ENCODE measurements around the gene PALD1. TPM values are rescaled to one million over a fixed set of nuclear protein-coding genes. Genes with fewer than 3 reads are reported as not detected.

PALD1 gene
- total RNA-seq, 8 experiments from 2014 or later: 1.4 to 15.9 (median 2.7) TPM

DNA sequence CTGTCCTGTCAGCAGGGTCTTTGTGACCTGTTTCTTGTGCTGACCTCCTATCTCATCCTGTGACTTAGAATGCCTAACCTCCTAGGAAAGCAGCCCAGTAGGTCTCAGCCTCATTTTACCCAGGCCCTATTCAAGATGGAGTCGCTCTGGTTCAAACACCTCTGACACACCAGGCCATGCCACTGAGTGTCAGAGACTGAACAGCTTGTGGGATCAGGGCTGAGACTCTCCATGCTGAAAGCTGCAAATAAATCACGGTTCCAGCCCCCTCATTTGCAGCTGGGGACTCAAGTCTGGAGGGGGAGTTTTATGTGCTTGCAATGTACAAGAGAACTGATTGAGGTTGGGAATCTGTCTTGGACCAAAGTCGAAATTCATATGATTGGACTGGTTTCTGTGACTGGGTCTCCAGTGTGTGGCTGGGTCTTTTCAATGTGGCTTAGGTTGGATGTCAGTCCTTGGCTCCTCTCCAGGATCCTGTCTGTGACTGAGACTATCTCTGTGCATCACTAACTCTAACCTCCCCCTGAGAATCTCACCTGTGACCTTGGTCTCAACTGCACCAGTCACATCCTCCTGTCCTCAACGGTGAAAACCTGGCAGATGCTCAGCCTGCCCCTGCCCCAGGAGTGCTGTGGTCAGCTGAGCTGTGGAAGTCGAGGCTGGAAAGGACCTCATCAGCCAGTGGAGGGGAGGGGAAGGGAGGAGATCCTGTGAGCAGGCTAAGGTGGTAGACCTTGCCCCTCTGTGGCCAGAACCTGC is 112.3 kb downstream of the PALD1 start:
- ATAC-seq (replicated peaks in 6 of 8): peak in 1 of 8 experiments; percentile 11
- Histone ChIP-seq H3K27ac (no peak overlapping the region), H3K4me3 (no peak overlapping the region), H3K4me1 (replicated peaks in 1 of 2) (peaks cover 0 to 5% of the 10 kb centered on the region in 2 donors)
- WGBS, 10 experiments: 46 to 100% (median 55%) methylated on average over 1 to 3 of the region's 5 CpGs; no CpG with 5 or more reads in 6 of the 10 experiments
- in situ Hi-C loops (cut with MboI; ENCODE audit: low pct_unique_long_range_greater_than_20kb in 2 of 9, low sequenced_read_pairs in 9 of 9, unreplicated experiment in 9 of 9): no loop called here

DNA sequence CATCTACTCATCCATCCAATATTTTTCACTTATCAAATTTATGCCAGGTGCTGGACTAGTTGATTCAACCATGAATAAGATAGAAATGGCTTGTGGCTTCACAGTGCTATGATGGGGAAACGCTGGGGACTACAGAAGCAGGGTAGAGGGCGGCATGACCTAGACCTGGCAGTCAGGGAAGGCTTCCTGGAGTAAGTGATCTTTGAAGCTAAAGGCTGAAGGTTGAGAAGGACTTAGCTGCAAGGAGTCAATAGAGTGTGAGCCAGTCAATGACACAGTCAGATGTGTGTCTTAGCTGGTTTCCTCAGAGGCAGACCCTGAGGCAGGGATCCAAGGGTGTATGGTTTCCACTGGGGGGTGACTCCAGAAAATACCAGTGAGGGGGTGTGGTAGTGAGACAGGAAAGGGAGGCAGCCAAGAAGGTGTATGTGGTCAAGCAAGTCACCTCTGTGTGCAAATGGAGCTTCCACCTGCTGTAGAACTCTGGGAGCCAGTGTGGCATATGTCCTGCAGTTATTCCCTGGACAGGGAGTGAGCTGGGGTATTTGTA is 113.7 kb downstream of the PALD1 start:
- no peak for ATAC-seq (replicated peaks in 6 of 8)
- H3K4me3 ChIP-seq: no peak overlapping the region
- in situ Hi-C loops (cut with MboI; ENCODE audit: low pct_unique_long_range_greater_than_20kb in 2 of 9, low sequenced_read_pairs in 9 of 9, unreplicated experiment in 9 of 9): no loop called here
- peaks cover 0 to 3% of the 10 kb centered on the region in 2 donors for H3K4me1 ChIP-seq (replicated peaks in 1 of 2)
- H3K27ac ChIP-seq: no peak overlapping the region
- 8 to 100% (median 60%) methylated on average over 1 to 2 of the region's 2 CpGs; no CpG with 5 or more reads in 5 of the 10 experiments for WGBS, 10 experiments

DNA sequence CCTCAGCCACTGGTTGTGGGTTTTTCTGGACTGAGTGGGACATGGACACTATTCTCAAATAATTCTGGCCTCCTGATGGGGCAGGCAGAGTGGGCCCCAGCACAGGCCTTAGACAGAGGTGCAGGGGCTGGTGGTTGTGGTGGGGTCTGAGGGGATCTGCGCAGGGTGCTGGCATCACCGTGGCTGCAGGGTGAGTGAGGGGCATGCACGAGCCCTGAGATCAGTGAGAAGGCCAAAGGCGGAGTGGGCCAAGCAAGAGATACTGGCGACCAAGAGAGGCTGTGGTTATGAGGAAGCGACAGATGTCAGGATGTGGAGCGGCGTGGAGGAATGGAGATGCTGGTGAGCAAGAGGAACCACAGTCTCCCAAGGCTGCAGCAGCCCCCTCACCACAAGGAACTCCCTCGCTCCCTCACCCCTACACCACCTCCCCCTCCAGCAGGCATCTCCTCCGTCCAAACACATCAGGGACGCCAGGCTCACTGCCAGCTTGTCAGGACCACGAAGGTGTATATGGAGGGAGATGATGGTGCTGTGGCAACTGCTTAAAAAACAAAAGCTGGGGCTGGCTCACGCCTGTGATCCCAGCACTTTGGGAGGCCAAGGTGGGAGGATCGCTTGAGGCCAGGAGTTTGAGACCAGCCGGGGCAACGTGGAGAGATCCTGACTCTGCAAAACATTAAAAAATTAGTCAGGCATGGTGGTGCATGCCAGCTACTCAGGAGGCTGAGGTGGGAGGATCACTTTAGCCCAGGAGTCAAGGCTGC is 114.4 kb downstream of the PALD1 start:
- Histone ChIP-seq H3K27ac (no peak overlapping the region), H3K4me1 (replicated peaks in 1 of 2) (peaks cover 0 to 6% of the 10 kb centered on the region in 2 donors), H3K4me3 (no peak overlapping the region)
- in situ Hi-C loops (cut with MboI; ENCODE audit: low pct_unique_long_range_greater_than_20kb in 2 of 9, low sequenced_read_pairs in 9 of 9, unreplicated experiment in 9 of 9): no loop called here
- 40 to 100% (median 80%) methylated on average over 1 to 5 of the region's 16 CpGs; no CpG with 5 or more reads in 5 of the 10 experiments for WGBS, 10 experiments
- no peak for ATAC-seq (replicated peaks in 6 of 8)

DNA sequence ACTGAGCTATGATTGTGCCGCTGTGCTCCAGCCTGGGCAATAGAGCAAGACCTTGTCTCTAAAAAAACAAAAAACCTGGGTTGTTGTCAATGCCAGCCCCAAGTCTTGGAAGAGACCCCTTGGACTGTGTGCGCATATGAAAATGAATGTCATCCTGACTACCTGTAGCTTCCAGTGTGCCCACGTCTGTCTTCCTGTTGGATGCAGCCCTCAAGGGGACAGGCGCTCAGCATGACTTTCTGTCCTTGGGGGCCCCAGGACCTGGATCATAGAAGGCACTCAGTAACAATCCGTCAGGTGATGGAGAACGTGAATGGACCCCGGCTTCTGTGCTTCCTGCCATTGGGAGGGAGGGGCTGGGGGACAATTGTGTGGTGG is 114.9 kb downstream of the PALD1 start:
- Histone ChIP-seq H3K4me1 (replicated peaks in 1 of 2) (peaks cover 0 to 6% of the 10 kb centered on the region in 2 donors), H3K27ac (no peak overlapping the region), H3K4me3 (no peak overlapping the region)
- WGBS, 10 experiments: 20 to 100% (median 76%) methylated on average over 1 to 3 of the region's 7 CpGs; no CpG with 5 or more reads in 6 of the 10 experiments
- no peak for ATAC-seq (replicated peaks in 6 of 8)
- in situ Hi-C loops (cut with MboI; ENCODE audit: low pct_unique_long_range_greater_than_20kb in 2 of 9, low sequenced_read_pairs in 9 of 9, unreplicated experiment in 9 of 9): no loop called here

DNA sequence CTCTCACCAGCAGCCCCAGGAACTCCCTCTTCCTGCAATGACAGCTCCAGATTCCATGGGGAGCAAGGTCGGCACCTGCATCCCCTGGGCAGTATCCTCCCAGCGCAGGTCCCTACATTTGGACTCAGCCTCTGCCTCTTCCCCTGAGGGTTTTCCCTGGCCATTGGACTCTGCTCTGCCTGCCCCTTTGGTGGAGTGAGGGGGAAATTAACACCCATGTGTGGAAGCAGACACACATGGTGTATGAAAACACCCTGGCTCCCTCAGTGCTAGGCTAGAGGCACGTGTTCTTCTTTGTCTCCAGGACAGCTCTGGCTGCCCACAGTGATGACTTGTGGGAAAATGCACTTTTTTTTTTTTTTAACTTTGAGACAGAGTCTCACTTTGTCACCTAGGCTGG is 115.6 kb downstream of the PALD1 start:
- in situ Hi-C loops (cut with MboI; ENCODE audit: low pct_unique_long_range_greater_than_20kb in 2 of 9, low sequenced_read_pairs in 9 of 9, unreplicated experiment in 9 of 9): no loop called here

DNA sequence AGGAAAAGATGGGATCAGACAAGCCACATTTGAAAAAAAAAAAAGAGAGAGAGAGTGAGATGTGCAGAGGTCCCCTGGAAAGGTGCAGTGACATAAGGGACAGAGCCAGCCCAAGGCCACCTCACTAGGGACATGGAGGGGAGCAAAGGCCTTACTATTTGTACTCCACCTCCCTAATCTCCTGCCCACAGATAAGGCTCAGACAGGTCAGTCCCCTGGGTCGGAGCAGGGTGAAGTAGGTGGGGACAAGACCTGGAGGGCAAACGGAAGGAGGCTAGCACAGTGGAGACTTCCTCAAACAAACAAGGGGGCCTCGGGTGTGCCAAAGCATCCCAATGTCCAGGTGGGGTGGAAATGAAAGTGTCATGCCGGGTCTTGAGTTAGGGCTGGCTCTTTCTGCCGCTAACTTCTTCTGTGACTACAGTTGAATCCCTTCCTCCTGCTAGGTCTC is 117.0 kb downstream of the PALD1 start:
- no peak overlapping the region for H3K27ac ChIP-seq
- H3K4me1 ChIP-seq (replicated peaks in 1 of 2): peaks cover 0 to 6% of the 10 kb centered on the region in 2 donors
- in situ Hi-C loops (cut with MboI; ENCODE audit: low pct_unique_long_range_greater_than_20kb in 2 of 9, low sequenced_read_pairs in 9 of 9, unreplicated experiment in 9 of 9): no loop called here
- H3K4me3 ChIP-seq: no peak overlapping the region
- no peak for ATAC-seq (replicated peaks in 6 of 8)
- WGBS, 10 experiments: 52 to 100% (median 79%) methylated on average over 1 to 4 of the region's 5 CpGs; no CpG with 5 or more reads in 3 of the 10 experiments

More for the DNA sequence above, 115.6 kb downstream of the PALD1 start:
- ATAC-seq (replicated peaks in 6 of 8): peak in 5 of 8 experiments; percentile 31 to 76 (median 64)
- no peak overlapping the region for H3K27ac ChIP-seq
- WGBS, 10 experiments: 43 to 75% methylated on average over 1 to 3 of the region's 3 CpGs; no CpG with 5 or more reads in 8 of the 10 experiments
- H3K4me3 ChIP-seq: no peak overlapping the region
- peaks cover 0 to 6% of the 10 kb centered on the region in 2 donors for H3K4me1 ChIP-seq (replicated peaks in 1 of 2)

DNA sequence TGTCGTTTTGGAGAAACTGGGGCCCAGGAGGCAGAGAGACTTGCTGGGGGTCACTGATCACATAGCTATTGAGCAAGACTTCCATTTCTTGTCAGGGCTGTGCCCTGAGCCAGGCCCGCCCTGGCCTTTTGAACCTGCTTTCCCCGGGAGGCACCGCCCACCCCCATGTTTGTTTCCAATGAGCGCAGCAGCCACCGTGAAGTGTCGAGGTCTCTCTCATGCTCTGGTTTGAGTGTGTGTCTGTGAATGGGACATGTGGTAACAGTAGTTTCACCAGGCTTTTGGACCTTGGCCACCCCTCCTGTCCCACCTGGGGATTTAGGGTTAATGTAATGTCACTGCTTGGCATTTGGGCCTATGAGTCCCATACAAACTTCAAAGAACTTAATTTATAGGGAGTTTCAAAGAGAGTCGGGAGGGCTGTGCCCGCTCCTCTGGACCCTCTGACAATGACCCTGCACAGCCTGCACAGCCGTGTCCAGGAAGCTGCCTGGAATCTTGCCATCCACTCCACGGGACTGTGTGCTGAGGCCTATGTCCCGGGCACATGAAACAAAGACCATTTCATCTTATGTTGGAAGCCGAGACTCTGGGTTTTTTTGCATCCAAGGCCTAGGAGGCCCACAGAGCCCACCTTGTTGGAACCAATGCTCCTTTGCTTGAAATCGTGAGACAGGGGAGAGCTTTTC is 117.7 kb downstream of the PALD1 start:
- WGBS, 10 experiments: 49 to 100% (median 84%) methylated on average over 1 to 7 of the region's 14 CpGs; no CpG with 5 or more reads in 2 of the 10 experiments
- in situ Hi-C loops (cut with MboI; ENCODE audit: low pct_unique_long_range_greater_than_20kb in 2 of 9, low sequenced_read_pairs in 9 of 9, unreplicated experiment in 9 of 9): no loop called here
- ATAC-seq (replicated peaks in 6 of 8): peak in 1 of 8 experiments; percentile 73
- Histone ChIP-seq H3K4me1 (replicated peaks in 1 of 2) (peaks cover 0 to 6% of the 10 kb centered on the region in 2 donors), H3K4me3 (no peak overlapping the region), H3K27ac (no peak overlapping the region)

DNA sequence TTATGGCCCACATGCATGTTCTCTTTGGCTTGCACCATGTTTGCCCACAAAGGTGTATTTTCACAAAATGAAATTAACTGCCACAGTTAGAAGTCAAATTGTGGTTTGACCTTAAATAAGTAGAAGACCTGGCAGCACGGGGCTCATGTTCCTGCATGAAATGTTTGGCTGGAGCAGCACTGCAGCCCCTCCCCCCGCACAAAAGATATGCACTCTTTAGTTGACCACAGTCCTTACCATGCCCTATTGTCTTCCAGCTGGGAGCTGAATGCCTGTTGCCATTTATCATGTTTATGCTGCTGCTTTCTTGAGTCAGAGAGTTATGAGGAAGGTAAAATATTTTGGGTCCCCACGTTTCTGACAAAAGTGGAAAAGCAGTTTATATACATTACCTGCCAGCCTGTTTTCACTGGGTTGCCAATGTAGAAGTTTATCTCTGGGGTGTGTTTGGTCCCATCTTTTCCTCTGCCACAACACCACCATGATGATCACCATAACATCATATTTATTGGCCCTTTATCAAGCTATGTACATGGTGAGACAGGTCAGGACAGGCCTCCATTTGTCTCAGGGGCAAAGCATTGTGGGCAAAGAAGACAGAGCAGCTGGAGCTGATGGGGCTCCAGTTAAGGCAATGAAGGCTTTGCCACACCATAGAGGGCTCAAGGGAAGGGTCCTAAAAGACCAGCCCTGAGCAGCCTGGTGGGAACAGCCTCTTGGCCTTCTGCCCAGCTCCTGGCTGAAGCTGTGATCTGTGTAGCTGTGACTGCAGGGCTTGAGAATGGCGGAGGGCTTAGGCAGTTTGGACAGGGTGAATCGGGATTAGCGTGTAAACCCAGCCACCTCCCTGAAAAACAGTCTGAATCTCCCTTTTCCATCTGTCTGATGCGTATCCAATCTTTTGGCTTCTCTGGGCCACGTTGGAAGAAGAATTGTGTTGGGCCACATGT is 118.6 kb downstream of the PALD1 start:
- H3K4me3 ChIP-seq: no peak overlapping the region
- in situ Hi-C loops (cut with MboI; ENCODE audit: low pct_unique_long_range_greater_than_20kb in 2 of 9, low sequenced_read_pairs in 9 of 9, unreplicated experiment in 9 of 9): no loop called here
- WGBS, 10 experiments: 38 to 80% (median 69%) methylated on average over 1 to 6 of the region's 8 CpGs; no CpG with 5 or more reads in 1 of the 10 experiments
- ATAC-seq (replicated peaks in 6 of 8): peak in 4 of 8 experiments; percentile 29 to 44 (median 37)
- no peak overlapping the region for H3K27ac ChIP-seq
- peaks cover 0 to 6% of the 10 kb centered on the region in 2 donors for H3K4me1 ChIP-seq (replicated peaks in 1 of 2)

DNA sequence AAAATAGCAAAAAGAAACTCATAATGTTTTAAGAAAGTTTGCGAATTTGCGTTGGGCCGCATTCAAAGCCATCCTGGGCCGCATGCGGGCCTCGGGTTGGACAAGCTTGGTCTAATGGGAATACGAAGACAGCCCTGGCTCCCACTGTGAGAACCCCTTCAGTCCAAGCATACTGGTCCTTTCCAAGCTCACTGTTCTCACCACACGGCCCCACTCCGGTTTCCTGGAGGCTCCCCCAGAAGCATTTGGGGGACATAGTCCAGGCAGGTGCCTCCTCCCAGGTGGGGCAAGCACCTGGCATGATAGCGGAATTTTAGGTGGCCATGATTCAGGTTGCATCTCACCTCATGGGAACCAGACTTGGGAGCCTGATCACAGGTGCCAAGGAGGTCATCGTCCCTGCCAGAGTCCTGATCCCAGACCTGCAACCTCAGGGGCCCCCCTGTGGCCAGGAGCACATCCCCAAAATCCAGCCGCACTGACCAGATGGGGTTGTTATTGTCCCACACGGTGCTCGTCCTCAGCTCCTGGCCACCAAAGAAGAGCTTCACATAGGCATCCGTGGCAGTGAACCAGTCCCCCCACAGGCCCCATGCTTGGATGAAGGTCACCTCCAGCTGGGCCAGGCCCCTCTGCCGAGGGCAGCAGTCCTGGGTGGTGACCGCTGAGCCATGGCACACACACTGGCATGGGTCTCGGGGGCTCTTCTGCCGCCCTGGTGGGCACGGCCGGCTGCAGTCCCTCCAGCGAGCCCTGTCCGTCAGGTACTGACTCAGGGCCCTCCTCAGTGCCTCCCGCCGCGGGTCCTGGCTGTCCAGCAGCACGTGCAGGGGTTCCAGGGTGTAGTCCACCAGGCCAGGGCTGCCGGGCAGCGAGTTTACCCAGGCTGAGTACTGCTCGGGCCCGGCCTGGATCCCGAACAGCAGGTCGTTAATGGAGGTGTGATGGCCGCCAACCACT is 119.6 kb downstream of the PALD1 start:
- no peak for ATAC-seq (replicated peaks in 6 of 8)

DNA sequence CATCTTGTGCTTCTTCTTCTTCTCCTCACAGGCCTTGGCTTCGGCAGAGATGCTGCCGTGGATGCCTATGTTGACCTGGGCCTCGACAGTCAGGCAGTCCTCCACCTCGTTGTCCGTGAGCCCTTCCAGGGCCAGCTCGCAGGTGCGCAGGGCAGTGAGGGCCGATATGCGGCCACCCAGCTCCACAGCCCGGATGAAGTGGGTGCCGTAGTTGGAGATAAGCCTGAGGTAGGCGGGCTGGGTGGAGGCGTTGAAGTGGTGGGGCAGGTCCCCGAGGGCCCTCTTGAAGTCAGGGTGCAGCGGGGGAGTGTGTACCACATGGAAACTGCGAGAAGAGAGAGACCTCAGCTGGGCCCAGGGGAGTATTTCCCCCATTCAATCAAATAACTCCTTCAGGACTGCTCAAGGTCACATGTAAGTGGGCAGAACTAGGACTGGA is 120.3 kb downstream of the PALD1 start:
- Histone ChIP-seq H3K4me3 (no peak overlapping the region), H3K4me1 (replicated peaks in 1 of 2) (peaks cover 0 to 6% of the 10 kb centered on the region in 2 donors), H3K27ac (no peak overlapping the region)
- in situ Hi-C loops (cut with MboI; ENCODE audit: low pct_unique_long_range_greater_than_20kb in 2 of 9, low sequenced_read_pairs in 9 of 9, unreplicated experiment in 9 of 9): no loop called here
- no peak for ATAC-seq (replicated peaks in 6 of 8)
- 20 to 100% (median 83%) methylated on average over 1 to 6 of the region's 16 CpGs; no CpG with 5 or more reads in 5 of the 10 experiments for WGBS, 10 experiments

More for the DNA sequence above, 119.6 kb downstream of the PALD1 start:
- in situ Hi-C loops (cut with MboI; ENCODE audit: low pct_unique_long_range_greater_than_20kb in 2 of 9, low sequenced_read_pairs in 9 of 9, unreplicated experiment in 9 of 9): no loop called here
- WGBS, 10 experiments: 20 to 100% (median 92%) methylated on average over 1 to 11 of the region's 34 CpGs; no CpG with 5 or more reads in 1 of the 10 experiments
- Histone ChIP-seq H3K4me3 (no peak overlapping the region), H3K4me1 (replicated peaks in 1 of 2) (peaks cover 0 to 6% of the 10 kb centered on the region in 2 donors), H3K27ac (no peak overlapping the region)

DNA sequence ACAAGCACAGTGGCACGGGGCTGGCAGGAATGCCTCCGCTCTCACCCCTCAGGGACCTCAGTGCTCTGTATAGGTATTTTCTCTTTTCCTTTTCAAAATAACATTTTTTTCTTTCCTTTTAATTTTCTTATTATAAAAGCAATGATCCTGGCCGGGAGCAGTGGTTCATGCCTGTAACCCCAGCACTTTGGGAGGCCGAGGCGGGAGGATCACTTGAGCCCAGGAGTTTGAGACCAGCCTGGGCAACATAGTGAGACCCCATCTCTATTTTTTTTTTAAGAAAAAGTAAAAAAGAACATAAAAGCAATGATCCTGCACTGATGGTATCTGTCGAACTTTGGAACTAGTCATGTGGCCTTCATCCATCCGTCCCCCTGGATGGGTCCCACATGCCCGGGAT is 120.8 kb downstream of the PALD1 start:
- 75 to 100% (median 100%) methylated on average over 1 to 7 of the region's 8 CpGs; no CpG with 5 or more reads in 2 of the 10 experiments for WGBS, 10 experiments
- H3K4me1 ChIP-seq (replicated peaks in 1 of 2): peaks cover 0 to 6% of the 10 kb centered on the region in 2 donors
- no peak overlapping the region for H3K4me3 ChIP-seq
- ATAC-seq (replicated peaks in 6 of 8): no peak
- no peak overlapping the region for H3K27ac ChIP-seq
- in situ Hi-C loops (cut with MboI; ENCODE audit: low pct_unique_long_range_greater_than_20kb in 2 of 9, low sequenced_read_pairs in 9 of 9, unreplicated experiment in 9 of 9): no loop called here

Data from motor neuron (in vitro differentiated cells).